Panc1 (cell line): Measurements from ENCODE around the gene SATB2.

Experiments used
- POLR2AphosphoS5 ChIP-seq: IDR thresholded peaks from 2 replicates; pipeline ENCODE4 v1.6.1; 2012; ENCODE audit warnings: mild to moderate bottlenecking, low read depth, low read length, moderate library complexity
- SIN3A ChIP-seq: IDR thresholded peaks from 2 replicates; pipeline ENCODE4 v1.6.1; 2012; ENCODE audit warnings: low read depth, mild to moderate bottlenecking, low read length, moderate library complexity, borderline replicate concordance; ENCODE audit not compliant: insufficient read depth
- TCF7L2 ChIP-seq: IDR thresholded peaks from 2 replicates; pipeline ENCODE4 v1.6.1; 2011; ENCODE audit warnings: mild to moderate bottlenecking, low read depth, low read length, inconsistent platforms
- TF ChIP-seq, protein P1 (sequence below): fragments of 450-650 bp; IDR thresholded peaks from 2 replicates; pipeline ENCODE4 v1.5.1; 2017; ENCODE audit warnings: mild to moderate bottlenecking
- TF ChIP-seq, protein P2 (sequence below), 2 experiments: IDR thresholded peaks; 2 replicates each; pipeline ENCODE4 v1.6.1; 2011 to 2012; ENCODE audit warnings: low read depth in 2 of 2, control low read depth in 1 of 2, low read length in 1 of 2, mild to moderate bottlenecking in 1 of 2, moderate library complexity in 1 of 2; ENCODE audit not compliant: insufficient read depth in 1 of 2

DNA sequence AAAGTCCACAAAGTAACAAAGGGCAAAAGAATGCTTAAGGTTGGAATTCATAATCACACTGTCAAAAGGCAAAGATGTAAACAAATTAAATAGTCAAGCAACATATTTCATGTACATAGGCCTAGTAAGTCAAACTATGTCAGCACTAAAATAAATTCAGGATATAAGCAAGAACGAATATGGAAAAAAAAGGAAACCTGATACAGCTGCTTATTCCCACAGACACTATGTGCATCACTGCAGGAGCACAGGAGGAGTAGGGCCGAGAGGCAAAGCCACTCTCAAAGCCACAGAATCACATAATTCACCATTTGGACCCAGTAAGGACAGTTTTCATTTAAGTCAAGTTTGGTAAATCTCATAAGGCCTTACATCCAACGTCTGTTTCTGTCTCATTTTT lies 116.6 kb downstream of the SATB2 start:
- TF ChIP-seq POLR2AphosphoS5 (no peak), TCF7L2 (no peak), SIN3A (no peak)
- TF ChIP-seq, protein P1, sequence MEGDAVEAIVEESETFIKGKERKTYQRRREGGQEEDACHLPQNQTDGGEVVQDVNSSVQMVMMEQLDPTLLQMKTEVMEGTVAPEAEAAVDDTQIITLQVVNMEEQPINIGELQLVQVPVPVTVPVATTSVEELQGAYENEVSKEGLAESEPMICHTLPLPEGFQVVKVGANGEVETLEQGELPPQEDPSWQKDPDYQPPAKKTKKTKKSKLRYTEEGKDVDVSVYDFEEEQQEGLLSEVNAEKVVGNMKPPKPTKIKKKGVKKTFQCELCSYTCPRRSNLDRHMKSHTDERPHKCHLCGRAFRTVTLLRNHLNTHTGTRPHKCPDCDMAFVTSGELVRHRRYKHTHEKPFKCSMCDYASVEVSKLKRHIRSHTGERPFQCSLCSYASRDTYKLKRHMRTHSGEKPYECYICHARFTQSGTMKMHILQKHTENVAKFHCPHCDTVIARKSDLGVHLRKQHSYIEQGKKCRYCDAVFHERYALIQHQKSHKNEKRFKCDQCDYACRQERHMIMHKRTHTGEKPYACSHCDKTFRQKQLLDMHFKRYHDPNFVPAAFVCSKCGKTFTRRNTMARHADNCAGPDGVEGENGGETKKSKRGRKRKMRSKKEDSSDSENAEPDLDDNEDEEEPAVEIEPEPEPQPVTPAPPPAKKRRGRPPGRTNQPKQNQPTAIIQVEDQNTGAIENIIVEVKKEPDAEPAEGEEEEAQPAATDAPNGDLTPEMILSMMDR, result no peak
- TF ChIP-seq, protein P2, sequence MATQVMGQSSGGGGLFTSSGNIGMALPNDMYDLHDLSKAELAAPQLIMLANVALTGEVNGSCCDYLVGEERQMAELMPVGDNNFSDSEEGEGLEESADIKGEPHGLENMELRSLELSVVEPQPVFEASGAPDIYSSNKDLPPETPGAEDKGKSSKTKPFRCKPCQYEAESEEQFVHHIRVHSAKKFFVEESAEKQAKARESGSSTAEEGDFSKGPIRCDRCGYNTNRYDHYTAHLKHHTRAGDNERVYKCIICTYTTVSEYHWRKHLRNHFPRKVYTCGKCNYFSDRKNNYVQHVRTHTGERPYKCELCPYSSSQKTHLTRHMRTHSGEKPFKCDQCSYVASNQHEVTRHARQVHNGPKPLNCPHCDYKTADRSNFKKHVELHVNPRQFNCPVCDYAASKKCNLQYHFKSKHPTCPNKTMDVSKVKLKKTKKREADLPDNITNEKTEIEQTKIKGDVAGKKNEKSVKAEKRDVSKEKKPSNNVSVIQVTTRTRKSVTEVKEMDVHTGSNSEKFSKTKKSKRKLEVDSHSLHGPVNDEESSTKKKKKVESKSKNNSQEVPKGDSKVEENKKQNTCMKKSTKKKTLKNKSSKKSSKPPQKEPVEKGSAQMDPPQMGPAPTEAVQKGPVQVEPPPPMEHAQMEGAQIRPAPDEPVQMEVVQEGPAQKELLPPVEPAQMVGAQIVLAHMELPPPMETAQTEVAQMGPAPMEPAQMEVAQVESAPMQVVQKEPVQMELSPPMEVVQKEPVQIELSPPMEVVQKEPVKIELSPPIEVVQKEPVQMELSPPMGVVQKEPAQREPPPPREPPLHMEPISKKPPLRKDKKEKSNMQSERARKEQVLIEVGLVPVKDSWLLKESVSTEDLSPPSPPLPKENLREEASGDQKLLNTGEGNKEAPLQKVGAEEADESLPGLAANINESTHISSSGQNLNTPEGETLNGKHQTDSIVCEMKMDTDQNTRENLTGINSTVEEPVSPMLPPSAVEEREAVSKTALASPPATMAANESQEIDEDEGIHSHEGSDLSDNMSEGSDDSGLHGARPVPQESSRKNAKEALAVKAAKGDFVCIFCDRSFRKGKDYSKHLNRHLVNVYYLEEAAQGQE (IDR thresholded peaks at IDR 0.05; ENCODE audit: insufficient read depth in 1 of 2, low read depth in 2 of 2, low read length in 1 of 2), result no peak
